K562 (cell line): Measurements from ENCODE around the gene RPL14. TPM values are rescaled to one million over a fixed set of nuclear protein-coding genes. Genes with fewer than 3 reads are reported as not detected.
A peak's percentile ranks its signal among the peaks of the same experiment; 100 is the strongest.

ENCODE experiments used
- ARID1B ChIP-seq: fragments of 450-650 bp; IDR thresholded peaks from 2 replicates; pipeline ENCODE4 v1.6.1; 2016; ENCODE audit warnings: antibody characterized with exemption, mild to moderate bottlenecking, inconsistent platforms
- CGGBP1 ChIP-seq: fragments of 250-450 bp; sonication (Bioruptor Pico); IDR thresholded peaks from 2 replicates; pipeline ENCODE4 v1.9.0; 2021; ENCODE audit warnings: mild to moderate bottlenecking
- CREBBP ChIP-seq: IDR thresholded peaks from one replicate; pipeline ENCODE4 v1.6.1; 2012; ENCODE audit warnings: low read depth, mild to moderate bottlenecking, control low read depth, inconsistent platforms, low read length
- CTBP1 ChIP-seq: fragments of 450-650 bp; IDR thresholded peaks from 2 replicates; pipeline ENCODE4 v1.6.1; 2016; ENCODE audit warnings: borderline replicate concordance
- DMBX1 ChIP-seq: fragments of 250-450 bp; sonication (Bioruptor Pico); IDR thresholded peaks from 2 replicates; pipeline ENCODE4 v1.8.0; 2022; ENCODE audit warnings: inconsistent platforms, mild to moderate bottlenecking, moderate library complexity, borderline replicate concordance
- ESRRA ChIP-seq: fragments of 450-650 bp; IDR thresholded peaks from 2 replicates; pipeline ENCODE4 v1.6.1; 2014; ENCODE audit warnings: low read depth, mild to moderate bottlenecking, moderate library complexity, borderline replicate concordance
- FOXA3 ChIP-seq, 2 experiments: fragments of 450-650 bp in 1 of 2; sonication (generic) in 1 of 2; formaldehyde crosslinking; IDR thresholded peaks in 1 of 2; conservative IDR thresholded peaks in 1 of 2; 2 replicates each; pipeline versions ENCODE4 v1.4.0 to v1.8.0; 2020 to 2022; ENCODE audit warnings: mild to moderate bottlenecking in 2 of 2, missing genetic modification reagents in 1 of 2
- GABPB1 ChIP-seq: sonication (generic); formaldehyde crosslinking; IDR thresholded peaks from 2 replicates; pipeline ENCODE4 v1.8.0; 2022; ENCODE audit warnings: mild to moderate bottlenecking, missing genetic modification reagents
- KDM5B ChIP-seq: fragments of 200-600 bp; sonication (generic); IDR thresholded peaks from 2 replicates; pipeline ENCODE4 v1.6.1; 2012; ENCODE audit warnings: low read depth, mild to moderate bottlenecking, moderate library complexity, low read length, control low read depth, inconsistent platforms; ENCODE audit not compliant: insufficient replicate concordance
- MAFF ChIP-seq: IDR thresholded peaks from 2 replicates; pipeline ENCODE4 v1.6.1; 2012; ENCODE audit warnings: low read length, improper control_type of control experiment
- MAZ ChIP-seq, 2 experiments: fragments of 450-650 bp in 1 of 2; sonication (generic) in 1 of 2; formaldehyde crosslinking; IDR thresholded peaks in 1 of 2; conservative IDR thresholded peaks in 1 of 2; 2 replicates each; pipeline versions ENCODE4 v1.4.0 to v1.5.0; 2020; ENCODE audit warnings: mild to moderate bottlenecking in 1 of 2, missing genetic modification reagents in 1 of 2
- MCM2 ChIP-seq: fragments of 450-650 bp; IDR thresholded peaks from 2 replicates; pipeline ENCODE4 v1.6.1; 2017; ENCODE audit warnings: low read depth, mild to moderate bottlenecking
- MEIS2 ChIP-seq: fragments of 450-650 bp; IDR thresholded peaks from 2 replicates; pipeline ENCODE4 v1.6.1; 2014; ENCODE audit warnings: mild to moderate bottlenecking; ENCODE audit not compliant: partially characterized antibody
- PHB2 ChIP-seq: fragments of 450-650 bp; IDR thresholded peaks from 2 replicates; pipeline ENCODE4 v1.6.1; 2017; ENCODE audit warnings: low read depth
- ZBTB8A ChIP-seq: fragments of 450-650 bp; IDR thresholded peaks from 2 replicates; pipeline ENCODE4 v1.6.1; 2018; ENCODE audit warnings: mild to moderate bottlenecking, moderate library complexity; ENCODE audit not compliant: partially characterized antibody
- ZNF124 ChIP-seq: sonication (generic); formaldehyde crosslinking; IDR thresholded peaks from 2 replicates; pipeline ENCODE4 v1.8.1; 2022; ENCODE audit warnings: missing genetic modification reagents
- ZNF347 ChIP-seq: fragments of 450-650 bp; formaldehyde crosslinking; IDR thresholded peaks from 2 replicates; pipeline ENCODE4 v1.4.0; 2020; ENCODE audit warnings: low read depth, mild to moderate bottlenecking, moderate library complexity
- ZNF644 ChIP-seq: fragments of 200-800 bp; sonication (Bioruptor generic); IDR thresholded peaks from 2 replicates; pipeline ENCODE4 v1.6.1; 2016; ENCODE audit warnings: low read depth, missing genetic modification characterization, missing compliant biosample characterization
- polyA plus RNA-seq, 8 experiments: library from polyadenylated mRNA; depleted of rRNA in 4 of 8; stranded (reverse) in 5 of 8; unstranded in 3 of 8; fragments of >200 nt; fragmentation: Nextera tagmentation in 2 of 8; fragmentation: Illumina TruSeq in 1 of 8; extraction: Ambion mirVana in 2 of 8; extraction: Trizol in 1 of 8; gene quantifications; 2 replicates each; pipeline versions ENCODE4 v1.2.1 to v1.2.3, GENCODE V29; 2011 to 2014; ENCODE audit warnings: inconsistent platforms in 1 of 8, missing spikeins in 1 of 8
- total RNA-seq, 7 experiments: library from RNA; depleted of rRNA in 6 of 7; stranded (reverse); fragments of >200 nt in 6 of 7; fragmentation: Illumina TruSeq in 2 of 7; extraction: Trizol in 2 of 7; gene quantifications; 2 replicates each; pipeline versions ENCODE4 v1.2.1 to v1.2.3, GENCODE V29; 2011 to 2021; ENCODE audit warnings: low replicate concordance in 1 of 7
- TF ChIP-seq, protein P1 (sequence below): fragments of 450-650 bp; formaldehyde crosslinking; IDR thresholded peaks from 2 replicates; pipeline ENCODE4 v1.4.0; 2020; ENCODE audit warnings: mild to moderate bottlenecking, moderate library complexity
- TF ChIP-seq, protein P2 (sequence below): fragments of 250-450 bp; sonication (Bioruptor Pico); IDR thresholded peaks from 2 replicates; pipeline ENCODE4 v1.4.0; 2020; ENCODE audit warnings: mild to moderate bottlenecking, moderate library complexity
- TF ChIP-seq, protein P3 (sequence below): fragments of 450-650 bp; IDR thresholded peaks from 2 replicates; pipeline ENCODE4 v1.6.1; 2017; ENCODE audit warnings: mild to moderate bottlenecking, moderate library complexity

Gene RPL14
- total and polyA plus RNA-seq, 9 of the 15 experiments (the other 6 are each of a cell fraction or from before 2014, with no cell fraction given): 851 to 4,649 (median 2,133) TPM

GRCh38 chr3:40456940-40457823 is at the start of gene RPL14 (continued):
- TF ChIP-seq CTBP1 (peak; percentile 80; the same call in 1 of the 2 replicates), MCM2 (no peak), MAFF (no peak), ESRRA (0 out of 2 replicates have a peak, but pooled peaks have one; percentile 69), CGGBP1 (CRISPR knock-in tag) (no peak), KDM5B (peak; percentile 97), ZNF124 (CRISPR knock-in tag) (no peak), PHB2 (no peak; the same call in 1 of the 2 replicates), ARID1B (0 out of 2 replicates have a peak, but pooled peaks have one; percentile 17), DMBX1 (CRISPR knock-in tag) (peak; percentile 59; the same call in 1 of the 2 replicates), GABPB1 (CRISPR knock-in tag) (no peak; the same call in 1 of the 2 replicates), ZNF644 (tag) (no peak; the same call in 1 of the 2 replicates), FOXA3 (CRISPR knock-in tag; conservative IDR thresholded peaks at IDR 0.05 in 1 of 2, IDR thresholded peaks at IDR 0.05 in 1 of 2) (no peak; a peak in 1 of 4 replicates), ZBTB8A (no peak), ZNF347 (CRISPR knock-in tag) (no peak), CREBBP (no peak), MAZ (CRISPR knock-in tag; conservative IDR thresholded peaks at IDR 0.05 in 1 of 2, IDR thresholded peaks at IDR 0.05 in 1 of 2) (peak; percentile 45 to 72; a peak in 2 of 4 replicates), MEIS2 (peak; percentile 80)
- TF ChIP-seq, protein P1, sequence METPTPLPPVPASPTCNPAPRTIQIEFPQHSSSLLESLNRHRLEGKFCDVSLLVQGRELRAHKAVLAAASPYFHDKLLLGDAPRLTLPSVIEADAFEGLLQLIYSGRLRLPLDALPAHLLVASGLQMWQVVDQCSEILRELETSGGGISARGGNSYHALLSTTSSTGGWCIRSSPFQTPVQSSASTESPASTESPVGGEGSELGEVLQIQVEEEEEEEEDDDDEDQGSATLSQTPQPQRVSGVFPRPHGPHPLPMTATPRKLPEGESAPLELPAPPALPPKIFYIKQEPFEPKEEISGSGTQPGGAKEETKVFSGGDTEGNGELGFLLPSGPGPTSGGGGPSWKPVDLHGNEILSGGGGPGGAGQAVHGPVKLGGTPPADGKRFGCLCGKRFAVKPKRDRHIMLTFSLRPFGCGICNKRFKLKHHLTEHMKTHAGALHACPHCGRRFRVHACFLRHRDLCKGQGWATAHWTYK (CRISPR knock-in tag): peak; percentile 80
- TF ChIP-seq, protein P2, sequence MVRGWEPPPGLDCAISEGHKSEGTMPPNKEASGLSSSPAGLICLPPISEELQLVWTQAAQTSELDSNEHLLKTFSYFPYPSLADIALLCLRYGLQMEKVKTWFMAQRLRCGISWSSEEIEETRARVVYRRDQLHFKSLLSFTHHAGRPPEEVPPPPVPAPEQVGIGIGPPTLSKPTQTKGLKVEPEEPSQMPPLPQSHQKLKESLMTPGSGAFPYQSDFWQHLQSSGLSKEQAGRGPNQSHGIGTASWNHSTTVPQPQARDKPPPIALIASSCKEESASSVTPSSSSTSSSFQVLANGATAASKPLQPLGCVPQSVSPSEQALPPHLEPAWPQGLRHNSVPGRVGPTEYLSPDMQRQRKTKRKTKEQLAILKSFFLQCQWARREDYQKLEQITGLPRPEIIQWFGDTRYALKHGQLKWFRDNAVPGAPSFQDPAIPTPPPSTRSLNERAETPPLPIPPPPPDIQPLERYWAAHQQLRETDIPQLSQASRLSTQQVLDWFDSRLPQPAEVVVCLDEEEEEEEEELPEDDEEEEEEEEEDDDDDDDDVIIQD (CRISPR knock-in tag): no peak
- TF ChIP-seq, protein P3, sequence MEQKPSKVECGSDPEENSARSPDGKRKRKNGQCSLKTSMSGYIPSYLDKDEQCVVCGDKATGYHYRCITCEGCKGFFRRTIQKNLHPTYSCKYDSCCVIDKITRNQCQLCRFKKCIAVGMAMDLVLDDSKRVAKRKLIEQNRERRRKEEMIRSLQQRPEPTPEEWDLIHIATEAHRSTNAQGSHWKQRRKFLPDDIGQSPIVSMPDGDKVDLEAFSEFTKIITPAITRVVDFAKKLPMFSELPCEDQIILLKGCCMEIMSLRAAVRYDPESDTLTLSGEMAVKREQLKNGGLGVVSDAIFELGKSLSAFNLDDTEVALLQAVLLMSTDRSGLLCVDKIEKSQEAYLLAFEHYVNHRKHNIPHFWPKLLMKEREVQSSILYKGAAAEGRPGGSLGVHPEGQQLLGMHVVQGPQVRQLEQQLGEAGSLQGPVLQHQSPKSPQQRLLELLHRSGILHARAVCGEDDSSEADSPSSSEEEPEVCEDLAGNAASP: no peak
